Lung (tissue), 12 donors: ENCODE data around the gene SLC39A5. TPM values are rescaled to one million over a fixed set of nuclear protein-coding genes. Genes with fewer than 3 reads are reported as not detected.
"Not testable (repeated sequence)": the region's sequence is repeated elsewhere in the genome, so short reads cannot be mapped to it uniquely, and the experiment has no call there.

Experiments used
- ATAC-seq: fragments of 200-7000 bp; cut with Tn5 transposase; one replicate; pipeline ENCODE4 v1.9.1; 2020; ENCODE audit warnings: moderate number of reproducible peaks; ENCODE audit not compliant: insufficient read depth, low FRiP score
- DNase-seq, 3 donors: peaks; one replicate each; pipeline ENCODE4 v3.0.0-alpha.2; 2013 to 2017
- H3K27ac ChIP-seq, 2 donors: one replicate each; pipeline ENCODE4 v1.5.1; 2013; ENCODE audit warnings: mild to moderate bottlenecking in 2 of 2, moderate library complexity in 2 of 2, control low read depth in 1 of 2, inconsistent platforms in 1 of 2, low read depth in 1 of 2, low read length in 1 of 2
- H3K27me3 ChIP-seq, 3 donors: one replicate each; pipeline ENCODE4 v1.5.1; 2013; ENCODE audit warnings: low read length in 2 of 3; ENCODE audit not compliant: control insufficient read depth in 3 of 3, insufficient read depth in 3 of 3
- H3K36me3 ChIP-seq, 4 donors: one replicate each; pipeline ENCODE4 v1.5.1; 2013; ENCODE audit warnings: low read length in 4 of 4, mild to moderate bottlenecking in 1 of 4, moderate library complexity in 1 of 4; ENCODE audit not compliant: control insufficient read depth in 4 of 4, insufficient read depth in 4 of 4
- H3K4me1 ChIP-seq, 5 donors: one replicate each; pipeline ENCODE4 v1.5.1; 2013; ENCODE audit warnings: low read length in 5 of 5, mild to moderate bottlenecking in 2 of 5, moderate library complexity in 1 of 5; ENCODE audit not compliant: control insufficient read depth in 5 of 5, insufficient read depth in 5 of 5
- H3K4me3 ChIP-seq: one replicate; pipeline ENCODE4 v1.5.1; 2013; ENCODE audit warnings: mild to moderate bottlenecking, control low read depth, moderate library complexity
- H3K9ac ChIP-seq, 2 donors: one replicate each; pipeline ENCODE4 v1.5.1; 2013; ENCODE audit warnings: low read length in 2 of 2, control low read depth in 1 of 2; ENCODE audit not compliant: insufficient read depth in 1 of 2
- H3K9me3 ChIP-seq, 4 donors: one replicate each; pipeline ENCODE4 v1.5.1; 2013; ENCODE audit warnings: low read length in 3 of 4, mild to moderate bottlenecking in 1 of 4, moderate library complexity in 1 of 4; ENCODE audit not compliant: control insufficient read depth in 4 of 4, insufficient read depth in 3 of 4
- CTCF ChIP-seq: IDR thresholded peaks from 2 replicates; pipeline ENCODE4 v1.5.1; 2012; ENCODE audit warnings: mild to moderate bottlenecking; ENCODE audit errors: control extremely low read depth, extremely low read depth
- WGBS, 2 donors: extraction: QIAGEN DNeasy Blood & Tissue Kit; methylation state at CpG; one replicate each; pipeline ENCODE4 v1.1.7; 2013; 5-methylcytosine and 5-hydroxymethylcytosine counted together
- polyA plus RNA-seq, 2 donors: library from polyadenylated mRNA; stranded (reverse); fragments of 200-250 nt; gene quantifications; one replicate each; pipeline ENCODE4 v1.2.1, GENCODE V29; 2013
- total RNA-seq, 2 donors: library from RNA; depleted of rRNA in 1 of 2; stranded (reverse); fragments of >200 nt in 1 of 2; gene quantifications; one replicate each; pipeline ENCODE4 v1.2.1, GENCODE V29; 2014 to 2021
- donor health status: control.
- donor health status: control.
- donor health status: Bipolar disorder and iron deficiency.
- donor health status: healthy.
- donor health status: DM: yes; HTN: yes; CAD: no.

Gene SLC39A5
- total and polyA plus RNA-seq, 4 donors = 0.13 to 1.1 (median 0.45) TPM

GRCh38 chr12:56282579-56282978 is 52.7 kb downstream of the SLC39A5 start:
- no peaks in the 10 kb centered on the region for H3K9me3 ChIP-seq
- WGBS, 2 donors = 93 to 98% methylated on average over 2 of the region's 2 CpGs
- H3K9ac ChIP-seq = no peak overlapping the region
- ATAC-seq = no peak
- H3K4me1 ChIP-seq = peaks cover 0 to 4% (median 0%) of the 10 kb centered on the region in 5 donors
- peaks cover 30 to 36% (median 31%) of the 10 kb centered on the region in 4 donors for H3K36me3 ChIP-seq
- DNase-seq = no peak
- no peaks in the 10 kb centered on the region for H3K27me3 ChIP-seq
- no peak overlapping the region for H3K4me3 ChIP-seq
- no peak for TF ChIP-seq CTCF
- H3K27ac ChIP-seq = no peak overlapping the region

GRCh38 chr12:56284263-56284662 is 54.4 kb downstream of the SLC39A5 start:
- H3K4me3 ChIP-seq = not testable (repeated sequence)
- peaks cover 26 to 35% (median 28%) of the 10 kb centered on the region in 4 donors for H3K36me3 ChIP-seq
- WGBS, 2 donors = 92 to 94% methylated on average over 5 of the region's 5 CpGs

GRCh38 chr12:56286044-56286830 is 56.4 kb downstream of the SLC39A5 start:
- Histone ChIP-seq H3K9me3 (no peaks in the 10 kb centered on the region), H3K36me3 (peaks cover 22 to 35% (median 29%) of the 10 kb centered on the region in 4 donors), H3K4me3 (no peak overlapping the region), H3K27ac (no peak overlapping the region), H3K4me1 (peaks cover 0 to 4% (median 0%) of the 10 kb centered on the region in 5 donors), H3K9ac (no peak overlapping the region), H3K27me3 (no peaks in the 10 kb centered on the region)
- DNase-seq (no peak), ATAC-seq (no peak)
- no peak for TF ChIP-seq CTCF
- WGBS, 2 donors = 28 to 35% methylated on average over 4 of the region's 4 CpGs

More at GRCh38 chr12:56284263-56284662, 54.4 kb downstream of the SLC39A5 start:
- DNase-seq, H3K27ac ChIP-seq, ATAC-seq, H3K4me1 ChIP-seq, H3K9ac ChIP-seq, H3K9me3 ChIP-seq, H3K27me3 ChIP-seq: not testable (repeated sequence)

Other genes with a start within 250 kb of the SLC39A5 start
- gene SUOX, start 232.8 kb upstream of the SLC39A5 start, total RNA-seq = 10 to 100 TPM; 17.7 to 26.2 TPM
- gene SUOX, start 232.8 kb upstream of the SLC39A5 start, polyA plus RNA-seq = 10 to 100 TPM; 15.1 to 17.1 TPM
- gene IKZF4, start 209.0 kb upstream of the SLC39A5 start, total RNA-seq = 10 to 100 TPM in 1 of 2 donors, 1 to 10 TPM in 1; 7.0 to 10.7 TPM
- gene IKZF4, start 209.0 kb upstream of the SLC39A5 start, polyA plus RNA-seq = 1 to 10 TPM; 3.3 to 3.5 TPM
- 10 to 100 TPM; 53.1 to 94.2 TPM for gene RPS26, start 188.1 kb upstream of the SLC39A5 start, total RNA-seq
- gene RPS26, start 188.1 kb upstream of the SLC39A5 start, polyA plus RNA-seq = 1,000 to 10,000 TPM; 1,088 to 1,477 TPM
- 100 to 1,000 TPM in 1 of 2 donors, 10 to 100 TPM in 1; 67.9 to 191 TPM for gene ERBB3, start 149.9 kb upstream of the SLC39A5 start, total RNA-seq
- 10 to 100 TPM; 31.4 to 52.3 TPM for gene ERBB3, start 149.9 kb upstream of the SLC39A5 start, polyA plus RNA-seq
- gene PA2G4, start 125.5 kb upstream of the SLC39A5 start, total RNA-seq = 10 to 100 TPM; 80.2 to 81.3 TPM
- gene PA2G4, start 125.5 kb upstream of the SLC39A5 start, polyA plus RNA-seq = 100 to 1,000 TPM in 1 of 2 donors, 10 to 100 TPM in 1; 97.6 to 137 TPM
- 1,000 to 10,000 TPM; 1,569 to 3,132 TPM for gene RPL41, start 113.4 kb upstream of the SLC39A5 start, total RNA-seq
- gene RPL41, start 113.4 kb upstream of the SLC39A5 start, polyA plus RNA-seq = 1,000 to 10,000 TPM; 4,690 to 5,737 TPM
- gene ZC3H10, start 111.8 kb upstream of the SLC39A5 start, total RNA-seq = 1 to 10 TPM; 2.5 to 7.9 TPM
- 1 to 10 TPM; 3.1 to 3.5 TPM for gene ZC3H10, start 111.8 kb upstream of the SLC39A5 start, polyA plus RNA-seq
- gene ESYT1, start 101.8 kb upstream of the SLC39A5 start, total RNA-seq = 100 to 1,000 TPM in 1 of 2 donors, 10 to 100 TPM in 1; 57.4 to 131 TPM
- 10 to 100 TPM; 23.5 to 71.0 TPM for gene ESYT1, start 101.8 kb upstream of the SLC39A5 start, polyA plus RNA-seq
- gene MYL6B, start 77.5 kb upstream of the SLC39A5 start, total RNA-seq = 10 to 100 TPM; 39.1 to 46.1 TPM
- gene MYL6B, start 77.5 kb upstream of the SLC39A5 start, polyA plus RNA-seq = 10 to 100 TPM; 20.7 to 40.3 TPM
- 1,000 to 10,000 TPM; 1,471 to 1,783 TPM for gene MYL6, start 71.7 kb upstream of the SLC39A5 start, total RNA-seq
- 1,000 to 10,000 TPM; 2,612 to 3,593 TPM for gene MYL6, start 71.7 kb upstream of the SLC39A5 start, polyA plus RNA-seq
- gene SMARCC2, start 40.6 kb upstream of the SLC39A5 start, total RNA-seq = 10 to 100 TPM; 66.5 to 97.5 TPM
- 10 to 100 TPM; 23.9 to 29.0 TPM for gene SMARCC2, start 40.6 kb upstream of the SLC39A5 start, polyA plus RNA-seq
- gene RNF41, start 8.1 kb upstream of the SLC39A5 start, total RNA-seq = 10 to 100 TPM; 49.5 to 54.6 TPM
- 10 to 100 TPM; 18.1 to 40.6 TPM for gene RNF41, start 8.1 kb upstream of the SLC39A5 start, polyA plus RNA-seq
- 10 to 100 TPM; 11.3 to 31.4 TPM for gene NABP2, start 5.7 kb upstream of the SLC39A5 start, total RNA-seq
- gene NABP2, start 5.7 kb upstream of the SLC39A5 start, polyA plus RNA-seq = 10 to 100 TPM; 22.1 to 23.8 TPM
- 10 to 100 TPM; 25.9 to 38.1 TPM for gene ANKRD52, start 28.3 kb downstream of the SLC39A5 start, total RNA-seq
- 1 to 10 TPM; 9.2 to 9.9 TPM for gene ANKRD52, start 28.3 kb downstream of the SLC39A5 start, polyA plus RNA-seq
- gene COQ10A, start 36.9 kb downstream of the SLC39A5 start, total RNA-seq = 10 to 100 TPM in 1 of 2 donors, 1 to 10 TPM in 1; 8.3 to 16.5 TPM
- 10 to 100 TPM in 1 of 2 donors, 1 to 10 TPM in 1; 5.8 to 18.1 TPM for gene COQ10A, start 36.9 kb downstream of the SLC39A5 start, polyA plus RNA-seq
- gene CS, start 70.3 kb downstream of the SLC39A5 start, total RNA-seq = 100 to 1,000 TPM; 101 to 204 TPM
- gene CS, start 70.3 kb downstream of the SLC39A5 start, polyA plus RNA-seq = 10 to 100 TPM; 43.1 to 87.9 TPM
- 100 to 1,000 TPM in 1 of 2 donors, 10 to 100 TPM in 1; 38.8 to 125 TPM for gene CNPY2, start 85.9 kb downstream of the SLC39A5 start, total RNA-seq
- gene CNPY2, start 85.9 kb downstream of the SLC39A5 start, polyA plus RNA-seq = 100 to 1,000 TPM; 128 to 153 TPM
- gene PAN2, start 103.9 kb downstream of the SLC39A5 start, total RNA-seq = 10 to 100 TPM; 61.4 to 68.2 TPM
- 10 to 100 TPM; 22.4 to 43.0 TPM for gene PAN2, start 103.9 kb downstream of the SLC39A5 start, polyA plus RNA-seq
- gene IL23A, start 108.8 kb downstream of the SLC39A5 start, total RNA-seq = under 1 TPM; 0.34 to 0.77 TPM
- gene IL23A, start 108.8 kb downstream of the SLC39A5 start, polyA plus RNA-seq = 1 to 10 TPM in 1 of 2 donors, under 1 TPM in 1; 0.43 to 4.0 TPM
- gene STAT2, start 130.1 kb downstream of the SLC39A5 start, total RNA-seq = 100 to 1,000 TPM; 139 to 218 TPM
- 10 to 100 TPM; 64.8 to 67.2 TPM for gene STAT2, start 130.1 kb downstream of the SLC39A5 start, polyA plus RNA-seq
- under 1 TPM in 1 of 2 donors, not detected in 1; 0.12 TPM for gene APOF, start 132.8 kb downstream of the SLC39A5 start, total RNA-seq
- gene APOF, start 132.8 kb downstream of the SLC39A5 start, polyA plus RNA-seq = not detected
- 10 to 100 TPM in 1 of 2 donors, 1 to 10 TPM in 1; 9.9 to 11.2 TPM for gene TIMELESS, start 219.4 kb downstream of the SLC39A5 start, total RNA-seq
- gene TIMELESS, start 219.4 kb downstream of the SLC39A5 start, polyA plus RNA-seq = 1 to 10 TPM; 7.3 to 8.1 TPM
- not detected for gene MIP, start 224.6 kb downstream of the SLC39A5 start, total RNA-seq
- gene MIP, start 224.6 kb downstream of the SLC39A5 start, polyA plus RNA-seq = under 1 TPM; 0.06 to 0.08 TPM
- gene SPRYD4, start 238.5 kb downstream of the SLC39A5 start, total RNA-seq = 1 to 10 TPM; 2.5 to 3.4 TPM
- 1 to 10 TPM; 2.0 to 2.2 TPM for gene SPRYD4, start 238.5 kb downstream of the SLC39A5 start, polyA plus RNA-seq